Type B pancreatic cell (in vitro differentiated cells): ENCODE measurements around the gene AVPI1. TPM values are rescaled to one million over a fixed set of nuclear protein-coding genes. Genes with fewer than 3 reads are reported as not detected.
A peak's percentile ranks its signal among the peaks of the same experiment; 100 is the strongest.

ENCODE experiments used
- DNase-seq: peaks from one replicate; pipeline ENCODE4 v3.0.0; 2021; ENCODE audit warnings: mixed read lengths; ENCODE audit not compliant: unreplicated experiment; ENCODE audit errors: extremely low spot score
- H3K27ac Mint-ChIP-seq: 2 replicates; pipeline ENCODE4 v1.8.0; 2021; ENCODE audit warnings: mild to moderate bottlenecking, mixed read lengths
- H3K27me3 Mint-ChIP-seq: 2 replicates; pipeline ENCODE4 v1.8.0; 2021; ENCODE audit warnings: mixed read lengths
- H3K36me3 Mint-ChIP-seq: 2 replicates; pipeline ENCODE4 v1.8.0; 2021; ENCODE audit warnings: mixed read lengths
- H3K4me1 Mint-ChIP-seq: one replicate; pipeline ENCODE4 v1.8.0; 2021; ENCODE audit warnings: mixed read lengths; ENCODE audit not compliant: unreplicated experiment
- H3K4me3 Mint-ChIP-seq: 2 replicates; pipeline ENCODE4 v1.8.0; 2021; ENCODE audit warnings: mild to moderate bottlenecking, mixed read lengths
- H3K9me3 Mint-ChIP-seq: 2 replicates; pipeline ENCODE4 v1.8.0; 2021; ENCODE audit warnings: mixed read lengths
- total RNA-seq: library from RNA; stranded (reverse); gene quantifications from 2 replicates; pipeline ENCODE4 v1.2.1, GENCODE V29; 2021; ENCODE audit warnings: low replicate concordance
- TF ChIP-seq, protein P1 (sequence below): fragments of 200-600 bp; sonication (generic); conservative IDR thresholded peaks from 2 replicates; pipeline ENCODE4 v1.5.0; 2021; ENCODE audit warnings: antibody characterized with exemption, mild to moderate bottlenecking

AVPI1 gene
- total RNA-seq, 1 donor from 2014 or later: 7.8 TPM

DNA sequence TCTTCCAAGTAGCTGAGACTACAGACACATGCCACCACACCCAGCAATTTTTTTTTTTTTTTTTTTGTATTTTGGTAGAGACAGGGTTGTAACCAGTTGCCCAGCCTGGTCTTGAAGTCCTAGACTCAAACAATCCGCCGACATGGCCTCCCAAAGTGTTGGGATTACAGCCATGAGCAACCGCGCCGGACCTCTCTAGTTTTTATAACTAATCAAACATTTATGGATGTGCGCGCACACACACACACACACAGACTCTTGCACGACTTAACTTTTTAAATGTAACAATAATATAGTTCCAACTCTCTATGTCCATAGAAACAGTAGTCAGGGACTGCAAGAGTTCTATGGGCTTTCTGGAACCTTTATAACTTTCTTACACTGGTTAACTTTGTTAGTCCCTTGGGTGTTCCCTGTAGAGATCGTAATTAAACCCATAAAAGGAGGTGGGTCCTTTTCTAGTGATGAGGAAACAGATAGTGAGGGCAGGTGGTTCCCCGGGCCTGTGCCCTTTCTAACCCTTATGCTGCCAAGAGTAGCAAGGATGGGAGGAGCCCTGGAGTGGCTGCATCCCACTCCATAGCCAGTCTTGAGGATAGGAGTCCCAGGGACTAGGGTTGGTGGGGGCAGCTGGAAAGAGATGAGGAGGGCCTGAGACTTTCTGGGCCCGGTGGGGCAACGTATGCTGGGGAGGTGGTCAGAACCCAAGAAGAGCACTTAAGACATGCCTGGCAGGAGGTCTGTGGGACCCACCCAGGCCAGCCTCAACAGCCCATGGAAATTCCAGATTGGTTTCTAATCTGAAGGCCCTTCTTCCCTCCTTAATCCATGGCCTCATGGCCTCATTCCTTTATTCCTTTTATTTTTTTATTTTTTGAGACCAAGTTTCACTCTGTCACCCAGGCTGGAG is 35.1 kb upstream of the AVPI1 start:
- peaks cover 6% of the 10 kb centered on the region for H3K36me3 Mint-ChIP-seq
- peaks cover 5% of the 10 kb centered on the region for H3K9me3 Mint-ChIP-seq
- H3K4me1 Mint-ChIP-seq: peaks cover 27% of the 10 kb centered on the region
- DNase-seq: no peak
- no peak overlapping the region for H3K27ac Mint-ChIP-seq
- TF ChIP-seq, protein P1, sequence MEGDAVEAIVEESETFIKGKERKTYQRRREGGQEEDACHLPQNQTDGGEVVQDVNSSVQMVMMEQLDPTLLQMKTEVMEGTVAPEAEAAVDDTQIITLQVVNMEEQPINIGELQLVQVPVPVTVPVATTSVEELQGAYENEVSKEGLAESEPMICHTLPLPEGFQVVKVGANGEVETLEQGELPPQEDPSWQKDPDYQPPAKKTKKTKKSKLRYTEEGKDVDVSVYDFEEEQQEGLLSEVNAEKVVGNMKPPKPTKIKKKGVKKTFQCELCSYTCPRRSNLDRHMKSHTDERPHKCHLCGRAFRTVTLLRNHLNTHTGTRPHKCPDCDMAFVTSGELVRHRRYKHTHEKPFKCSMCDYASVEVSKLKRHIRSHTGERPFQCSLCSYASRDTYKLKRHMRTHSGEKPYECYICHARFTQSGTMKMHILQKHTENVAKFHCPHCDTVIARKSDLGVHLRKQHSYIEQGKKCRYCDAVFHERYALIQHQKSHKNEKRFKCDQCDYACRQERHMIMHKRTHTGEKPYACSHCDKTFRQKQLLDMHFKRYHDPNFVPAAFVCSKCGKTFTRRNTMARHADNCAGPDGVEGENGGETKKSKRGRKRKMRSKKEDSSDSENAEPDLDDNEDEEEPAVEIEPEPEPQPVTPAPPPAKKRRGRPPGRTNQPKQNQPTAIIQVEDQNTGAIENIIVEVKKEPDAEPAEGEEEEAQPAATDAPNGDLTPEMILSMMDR: no peak
- no peak overlapping the region for H3K4me3 Mint-ChIP-seq
- H3K27me3 Mint-ChIP-seq: no peaks in the 10 kb centered on the region

DNA sequence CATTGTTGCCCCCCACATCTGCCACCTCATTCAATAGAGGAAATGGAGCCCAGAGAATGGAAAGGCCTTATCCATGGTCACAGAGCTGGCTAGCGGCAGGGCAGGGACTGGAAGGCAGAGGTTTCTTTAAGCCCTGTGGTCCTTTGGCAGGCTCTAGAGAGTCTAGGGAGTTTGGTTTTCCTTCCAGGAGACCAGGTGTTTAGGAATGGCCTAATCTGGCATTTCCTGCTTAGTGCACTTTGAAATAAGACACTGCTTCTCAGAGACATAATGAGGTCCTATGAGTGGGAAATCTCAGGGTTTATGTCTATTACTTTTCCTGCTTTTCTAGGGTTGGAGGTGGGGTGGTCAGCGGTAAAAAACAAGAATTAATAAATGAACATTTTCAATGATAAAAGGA is 32.6 kb upstream of the AVPI1 start:
- Mint-ChIP-seq H3K36me3 (peaks cover 11% of the 10 kb centered on the region), H3K27ac (no peak overlapping the region), H3K4me3 (no peak overlapping the region), H3K4me1 (peaks cover 22% of the 10 kb centered on the region), H3K9me3 (no peaks in the 10 kb centered on the region), H3K27me3 (no peaks in the 10 kb centered on the region)
- TF ChIP-seq, protein P1: no peak
- no peak for DNase-seq

DNA sequence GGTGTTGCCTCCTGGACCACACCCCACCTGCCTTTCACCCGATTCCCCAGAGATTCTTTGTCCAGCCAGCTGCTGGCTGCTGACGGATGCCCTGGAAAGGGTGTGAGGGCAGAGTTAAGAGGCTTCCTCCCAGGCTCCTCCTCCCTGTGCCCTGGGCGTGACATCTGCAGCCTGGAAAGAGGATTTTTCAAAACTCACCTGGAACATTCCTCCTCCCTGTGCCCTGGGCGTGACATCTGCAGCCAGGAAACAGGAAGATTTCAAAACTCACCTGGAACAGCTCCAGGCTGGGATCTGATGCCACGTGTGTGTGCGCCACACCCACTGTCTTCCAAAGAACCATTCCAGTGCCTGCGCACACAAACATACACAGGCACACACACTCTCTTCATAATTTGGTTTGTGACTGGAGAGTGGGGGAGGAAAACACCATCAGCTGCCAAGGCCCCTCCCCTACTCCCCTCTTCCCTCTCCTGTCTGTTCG is 31.7 kb upstream of the AVPI1 start:
- H3K9me3 Mint-ChIP-seq: no peaks in the 10 kb centered on the region
- peak overlapping the region; percentile 81 for H3K27ac Mint-ChIP-seq
- H3K36me3 Mint-ChIP-seq: peaks cover 11% of the 10 kb centered on the region
- TF ChIP-seq, protein P1: no peak
- peaks cover 3% of the 10 kb centered on the region for H3K27me3 Mint-ChIP-seq
- no peak for DNase-seq
- H3K4me3 Mint-ChIP-seq: peak overlapping the region; percentile 30
- peaks cover 22% of the 10 kb centered on the region for H3K4me1 Mint-ChIP-seq

GRCh38 chr10:97718178-97718577 is 31.1 kb upstream of the AVPI1 start:
- Mint-ChIP-seq H3K27ac (peak overlapping the region; percentile 81), H3K4me1 (peaks cover 22% of the 10 kb centered on the region), H3K27me3 (peaks cover 3% of the 10 kb centered on the region), H3K9me3 (no peaks in the 10 kb centered on the region), H3K36me3 (peaks cover 11% of the 10 kb centered on the region), H3K4me3 (peak overlapping the region; percentile 64)
- TF ChIP-seq, protein P1: no peak
- no peak for DNase-seq

DNA sequence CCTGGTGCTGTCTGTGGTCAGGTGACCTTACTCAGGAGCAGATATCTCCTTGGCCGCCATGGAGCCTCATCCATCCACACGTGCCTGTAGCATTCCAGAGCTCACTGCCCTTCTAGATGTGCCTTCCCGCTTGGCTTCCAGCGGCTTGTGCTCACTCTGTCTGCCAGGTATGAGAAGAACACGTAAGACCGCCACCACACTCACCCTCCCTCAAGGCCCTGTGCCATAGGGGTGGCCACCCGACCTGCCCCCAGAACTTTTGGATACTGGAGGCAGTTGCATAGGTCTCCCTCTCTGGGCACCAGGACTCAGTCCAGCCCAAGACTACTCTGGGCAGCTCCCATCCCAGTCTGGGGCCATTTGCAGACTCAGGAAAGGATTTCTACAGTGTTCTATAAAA is 30.6 kb upstream of the AVPI1 start:
- H3K4me1 Mint-ChIP-seq: peaks cover 27% of the 10 kb centered on the region
- H3K27me3 Mint-ChIP-seq: peaks cover 7% of the 10 kb centered on the region
- no peak overlapping the region for H3K4me3 Mint-ChIP-seq
- no peaks in the 10 kb centered on the region for H3K9me3 Mint-ChIP-seq
- DNase-seq: no peak
- peaks cover 11% of the 10 kb centered on the region for H3K36me3 Mint-ChIP-seq
- peak overlapping the region; percentile 81 for H3K27ac Mint-ChIP-seq
- TF ChIP-seq, protein P1: no peak
